IPS-NIHi11 (cell line): ENCODE data around the gene AKAP12.
A peak's percentile ranks its signal among the peaks of the same experiment; 100 is the strongest.
"Not testable (repeated sequence)": the region's sequence is repeated elsewhere in the genome, so short reads cannot be mapped to it uniquely, and the experiment has no call there.

Source experiments
- DNase-seq: peaks from one replicate; pipeline ENCODE4 v3.0.0; 2012; ENCODE audit warnings: mixed read lengths, low spot score

The AKAP12 gene

GRCh38 chr6:151349651-151350270 lies 110.0 kb downstream of the AKAP12 start:
- no peak for DNase-seq

DNA sequence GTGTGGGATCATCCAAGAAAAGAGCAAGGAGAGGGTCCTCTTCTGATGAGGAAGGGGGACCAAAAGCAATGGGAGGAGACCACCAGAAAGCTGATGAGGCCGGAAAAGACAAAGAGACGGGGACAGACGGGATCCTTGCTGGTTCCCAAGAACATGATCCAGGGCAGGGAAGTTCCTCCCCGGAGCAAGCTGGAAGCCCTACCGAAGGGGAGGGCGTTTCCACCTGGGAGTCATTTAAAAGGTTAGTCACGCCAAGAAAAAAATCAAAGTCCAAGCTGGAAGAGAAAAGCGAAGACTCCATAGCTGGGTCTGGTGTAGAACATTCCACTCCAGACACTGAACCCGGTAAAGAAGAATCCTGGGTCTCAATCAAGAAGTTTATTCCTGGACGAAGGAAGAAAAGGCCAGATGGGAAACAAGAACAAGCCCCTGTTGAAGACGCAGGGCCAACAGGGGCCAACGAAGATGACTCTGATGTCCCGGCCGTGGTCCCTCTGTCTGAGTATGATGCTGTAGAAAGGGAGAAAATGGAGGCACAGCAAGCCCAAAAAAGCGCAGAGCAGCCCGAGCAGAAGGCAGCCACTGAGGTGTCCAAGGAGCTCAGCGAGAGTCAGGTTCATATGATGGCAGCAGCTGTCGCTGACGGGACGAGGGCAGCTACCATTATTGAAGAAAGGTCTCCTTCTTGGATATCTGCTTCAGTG lies 110.8 kb downstream of the AKAP12 start:
- DNase-seq: no peak

DNA sequence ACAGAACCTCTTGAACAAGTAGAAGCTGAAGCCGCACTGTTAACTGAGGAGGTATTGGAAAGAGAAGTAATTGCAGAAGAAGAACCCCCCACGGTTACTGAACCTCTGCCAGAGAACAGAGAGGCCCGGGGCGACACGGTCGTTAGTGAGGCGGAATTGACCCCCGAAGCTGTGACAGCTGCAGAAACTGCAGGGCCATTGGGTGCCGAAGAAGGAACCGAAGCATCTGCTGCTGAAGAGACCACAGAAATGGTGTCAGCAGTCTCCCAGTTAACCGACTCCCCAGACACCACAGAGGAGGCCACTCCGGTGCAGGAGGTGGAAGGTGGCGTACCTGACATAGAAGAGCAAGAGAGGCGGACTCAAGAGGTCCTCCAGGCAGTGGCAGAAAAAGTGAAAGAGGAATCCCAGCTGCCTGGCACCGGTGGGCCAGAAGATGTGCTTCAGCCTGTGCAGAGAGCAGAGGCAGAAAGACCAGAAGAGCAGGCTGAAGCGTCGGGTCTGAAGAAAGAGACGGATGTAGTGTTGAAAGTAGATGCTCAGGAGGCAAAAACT lies 111.5 kb downstream of the AKAP12 start:
- no peak for DNase-seq

DNA sequence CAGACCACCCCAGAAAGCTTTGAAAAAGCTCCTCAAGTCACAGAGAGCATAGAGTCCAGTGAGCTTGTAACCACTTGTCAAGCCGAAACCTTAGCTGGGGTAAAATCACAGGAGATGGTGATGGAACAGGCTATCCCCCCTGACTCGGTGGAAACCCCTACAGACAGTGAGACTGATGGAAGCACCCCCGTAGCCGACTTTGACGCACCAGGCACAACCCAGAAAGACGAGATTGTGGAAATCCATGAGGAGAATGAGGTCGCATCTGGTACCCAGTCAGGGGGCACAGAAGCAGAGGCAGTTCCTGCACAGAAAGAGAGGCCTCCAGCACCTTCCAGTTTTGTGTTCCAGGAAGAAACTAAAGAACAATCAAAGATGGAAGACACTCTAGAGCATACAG lies 112.0 kb downstream of the AKAP12 start:
- no peak for DNase-seq

- DNase-seq: no peak
Measured at GRCh38 chr6:151352410-151353396, 112.9 kb downstream of the AKAP12 start.

- no peak for DNase-seq
Measured at GRCh38 chr6:151353795-151354194, 114.0 kb downstream of the AKAP12 start.

DNA sequence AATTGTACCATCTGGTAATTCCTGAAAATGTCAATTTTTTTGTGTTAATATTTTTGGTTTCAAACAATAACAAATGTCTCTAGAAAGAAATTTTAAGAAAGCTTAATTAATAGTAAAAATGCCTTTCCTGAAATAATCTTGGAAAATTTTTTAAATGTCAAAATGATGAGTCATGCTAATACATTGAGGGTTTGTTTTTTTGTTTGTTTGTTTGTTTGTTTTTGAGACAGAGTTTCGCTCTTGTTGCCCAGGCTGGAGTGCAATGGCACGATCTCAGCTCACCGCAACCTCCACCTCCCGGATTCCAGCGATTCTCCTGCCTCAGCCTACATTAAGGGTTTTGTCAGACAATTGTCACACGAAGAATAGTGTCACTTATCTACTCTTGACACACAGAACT lies 117.2 kb downstream of the AKAP12 start:
- not testable (repeated sequence) for DNase-seq

GRCh38 chr6:151357758-151358436 lies 118.1 kb downstream of the AKAP12 start:
- DNase-seq: no peak

DNA sequence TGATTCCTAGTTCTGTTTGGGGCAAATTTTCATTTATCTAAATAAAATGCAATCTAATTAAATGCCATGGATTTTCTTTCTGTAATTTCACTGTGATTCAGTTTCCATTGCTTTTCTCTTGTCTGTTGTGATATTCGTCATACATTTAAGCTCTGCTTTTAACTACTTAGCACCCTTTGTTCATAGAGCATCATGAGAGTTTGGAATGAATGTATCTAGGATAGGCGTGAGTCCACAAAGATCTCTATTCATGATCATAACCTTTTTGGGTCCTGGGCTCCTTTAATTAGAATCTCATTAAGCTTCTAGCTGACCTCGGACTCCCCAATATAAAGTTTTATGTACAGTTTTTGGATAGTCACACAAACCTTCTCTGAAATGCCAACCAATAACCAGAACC lies 118.7 kb downstream of the AKAP12 start:
- no peak for DNase-seq

DNA sequence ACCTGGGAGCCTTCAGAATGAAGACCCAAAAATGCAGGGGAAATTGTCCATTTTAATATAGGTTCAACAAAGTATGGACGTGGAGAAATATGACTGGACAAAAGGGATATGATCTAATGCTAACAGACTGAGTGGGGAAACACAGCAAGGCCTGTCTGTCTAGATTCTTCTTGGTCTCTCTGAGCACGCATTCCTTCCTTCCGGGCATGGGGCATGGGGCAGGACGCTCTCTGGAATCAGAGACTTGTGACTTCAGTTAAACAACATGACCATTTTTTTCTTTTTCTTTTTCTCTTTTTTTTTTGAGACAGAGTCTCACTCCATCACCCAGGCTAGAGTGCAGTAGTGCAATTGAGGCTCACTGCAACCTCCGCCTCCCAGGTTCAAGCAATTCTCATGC lies 119.7 kb downstream of the AKAP12 start:
- DNase-seq: no peak

GRCh38 chr6:151365233-151365632 lies 125.5 kb downstream of the AKAP12 start:
- DNase-seq: no peak

GRCh38 chr6:151370509-151371078 lies 130.8 kb downstream of the AKAP12 start:
- peak; percentile 23 for DNase-seq

GRCh38 chr6:151372164-151372563 lies 132.4 kb downstream of the AKAP12 start:
- no peak for DNase-seq

DNA sequence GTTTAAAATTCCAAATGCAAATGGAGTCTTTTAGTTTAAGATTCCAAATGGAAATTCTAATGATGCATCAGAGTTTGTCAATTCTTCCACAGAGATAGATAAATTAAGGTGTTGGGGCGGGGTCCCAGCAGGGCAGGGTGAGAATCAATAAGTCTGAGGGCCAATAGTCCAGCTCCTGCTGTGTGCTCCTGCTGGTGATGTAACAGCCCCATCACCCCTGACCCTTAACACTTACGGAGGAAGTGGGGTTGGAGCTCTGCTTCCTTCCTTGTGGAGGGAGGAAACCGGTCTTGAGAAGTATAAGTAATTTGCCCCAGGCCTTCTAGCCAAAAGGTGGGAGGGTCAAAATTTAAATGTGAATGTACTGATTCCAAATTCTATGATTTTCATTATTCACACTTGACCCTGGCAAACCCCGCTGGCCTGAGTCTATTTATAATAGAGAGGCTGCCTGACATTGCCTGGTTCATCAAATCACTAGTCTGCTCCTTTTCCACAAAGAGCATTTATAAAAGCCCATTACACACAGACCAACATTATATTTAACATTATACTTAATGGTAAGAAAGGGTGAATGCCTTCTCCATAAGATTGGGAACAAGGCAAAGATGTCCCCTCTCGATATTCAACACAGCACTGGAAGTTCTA lies 134.4 kb downstream of the AKAP12 start:
- no peak for DNase-seq

DNA sequence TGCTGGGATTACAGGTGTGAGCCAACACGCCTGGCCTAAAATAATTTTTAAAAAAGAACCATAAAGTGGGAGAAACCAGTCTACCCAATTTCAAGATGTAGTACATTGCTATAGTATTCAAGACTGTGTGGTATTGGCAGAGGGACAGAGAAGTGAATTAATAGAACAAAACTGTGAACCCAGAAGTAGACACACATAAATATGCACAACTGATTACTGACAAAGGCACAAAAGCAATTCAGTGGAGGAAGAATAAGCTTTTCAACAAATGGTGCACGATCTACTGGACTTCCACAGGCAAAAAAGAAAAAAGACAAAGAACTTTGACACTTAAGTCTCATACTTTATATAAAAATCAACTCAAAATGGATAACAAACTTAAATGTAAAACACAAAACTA lies 136.1 kb downstream of the AKAP12 start:
- DNase-seq: no peak

DNA sequence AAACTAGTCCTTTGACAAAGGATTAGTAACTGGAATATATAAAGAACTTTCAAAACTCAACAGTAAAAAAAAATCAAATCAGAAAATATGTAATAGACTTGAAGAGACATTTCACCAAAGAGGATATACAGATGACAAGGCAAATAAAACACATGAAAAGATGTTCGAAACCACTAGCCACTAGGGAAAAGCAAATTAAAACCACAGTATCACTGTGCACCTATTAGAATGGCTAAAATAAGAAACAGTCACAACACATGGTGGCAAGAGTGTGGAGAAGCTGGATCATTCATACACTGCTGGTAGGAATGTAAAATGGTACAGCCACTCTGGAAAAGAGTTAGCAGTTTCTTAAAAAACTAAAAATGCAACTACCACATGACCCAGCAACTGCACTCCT lies 136.7 kb downstream of the AKAP12 start:
- no peak for DNase-seq

- DNase-seq: no peak
Measured at GRCh38 chr6:151377095-151377494, 137.3 kb downstream of the AKAP12 start.

- DNase-seq: no peak
Measured at GRCh38 chr6:151379933-151380847, 140.4 kb downstream of the AKAP12 start.

DNA sequence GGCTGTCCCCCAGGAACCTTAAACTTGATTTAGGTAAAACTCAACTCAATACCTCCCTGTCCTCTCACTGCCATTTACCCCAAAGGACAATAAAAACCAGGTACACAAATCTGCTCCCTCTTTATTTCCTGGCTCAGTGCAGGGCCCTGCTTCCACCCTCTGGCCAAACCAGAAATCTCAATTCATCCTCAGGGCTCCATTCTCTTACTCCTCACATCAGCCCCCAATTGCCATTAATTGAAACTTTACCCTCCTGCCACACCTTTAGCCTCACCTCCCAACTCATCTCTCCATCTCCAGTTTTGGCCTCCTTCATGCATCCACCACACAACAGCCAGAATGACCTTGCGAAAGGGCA lies 141.1 kb downstream of the AKAP12 start:
- DNase-seq: no peak

DNA sequence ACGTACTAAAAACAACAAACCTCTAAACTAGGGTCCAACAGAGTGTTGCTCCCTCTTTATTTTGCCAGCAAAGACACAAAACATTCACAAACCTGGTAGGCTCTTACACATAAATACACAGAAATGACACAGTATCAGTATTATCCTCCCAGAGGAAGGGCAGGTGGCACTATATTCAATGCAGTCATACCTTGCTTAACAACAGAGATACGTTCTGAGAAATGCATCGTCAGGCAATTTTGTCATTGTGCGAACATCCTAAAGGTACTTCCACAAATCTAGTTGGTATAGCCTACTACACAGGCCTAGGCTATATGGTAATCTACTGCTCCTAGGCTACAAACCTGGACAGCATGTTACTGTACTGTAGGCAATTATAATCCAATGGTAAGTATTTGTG lies 142.0 kb downstream of the AKAP12 start:
- no peak for DNase-seq
